KMS-11 (cell line): ENCODE measurements around the gene APOC1.
A peak's percentile ranks its signal among the peaks of the same experiment; 100 is the strongest.

ENCODE experiments used
- H2AFZ ChIP-seq: fragments of 200-600 bp; sonication (generic); 2 replicates; pipeline ENCODE4 v1.6.1; 2016; ENCODE audit warnings: antibody characterized with exemption, mixed run types, low read depth
- H3K27ac ChIP-seq: fragments of 200-600 bp; sonication (generic); 2 replicates; pipeline ENCODE4 v1.6.1; 2016; ENCODE audit warnings: mild to moderate bottlenecking, mixed run types
- H3K27me3 ChIP-seq: fragments of 200-600 bp; sonication (generic); 2 replicates; pipeline ENCODE4 v1.6.1; 2017; ENCODE audit warnings: mild to moderate bottlenecking, low read depth, mixed run types, moderate library complexity; ENCODE audit not compliant: insufficient read depth
- H3K36me3 ChIP-seq: fragments of 200-600 bp; sonication (generic); 2 replicates; pipeline ENCODE4 v1.6.1; 2017; ENCODE audit warnings: mild to moderate bottlenecking, mixed run types; ENCODE audit not compliant: insufficient read depth
- H3K4me1 ChIP-seq: fragments of 200-600 bp; sonication (generic); 2 replicates; pipeline ENCODE4 v1.6.1; 2016; ENCODE audit warnings: mild to moderate bottlenecking, low read depth, mixed run types; ENCODE audit not compliant: poor library complexity, severe bottlenecking
- H3K4me2 ChIP-seq: fragments of 200-600 bp; sonication (generic); 2 replicates; pipeline ENCODE4 v1.7.0; 2016; ENCODE audit warnings: mild to moderate bottlenecking, mixed run types
- H3K4me3 ChIP-seq: fragments of 200-600 bp; sonication (generic); IDR thresholded peaks from 2 replicates; pipeline ENCODE4 v1.6.1; 2017; ENCODE audit warnings: low read depth, low read length, mixed read lengths; ENCODE audit not compliant: insufficient read depth
- H3K79me2 ChIP-seq: fragments of 200-600 bp; sonication (generic); 2 replicates; pipeline ENCODE4 v1.6.1; 2016; ENCODE audit warnings: low read depth, mixed run types; ENCODE audit not compliant: insufficient read depth
- H3K9ac ChIP-seq: fragments of 200-600 bp; sonication (generic); 2 replicates; pipeline ENCODE4 v1.6.1; 2016; ENCODE audit warnings: mild to moderate bottlenecking, mixed run types
- H4K20me1 ChIP-seq: fragments of 200-600 bp; sonication (generic); 2 replicates; pipeline ENCODE4 v1.6.1; 2016; ENCODE audit warnings: mild to moderate bottlenecking, mixed run types; ENCODE audit not compliant: insufficient read depth
- CTCF ChIP-seq: fragments of 200-600 bp; sonication (generic); conservative IDR thresholded peaks from 2 replicates; pipeline ENCODE4 v1.6.1; 2017; ENCODE audit warnings: low read depth, mild to moderate bottlenecking, antibody characterized with exemption, low read length, moderate library complexity, mixed read lengths

APOC1 gene

GRCh38 chr19:44891016-44891882 is 23.2 kb upstream of the APOC1 start, which contains the start of gene TOMM40:
Gene TOMM40 (plus strand): TSS chr19:44891254. CDS start chr19:44891416, 162 bp downstream.
- H3K79me2 ChIP-seq = peaks cover 37% of the 10 kb centered on the region
- peak within 1 kb of the TSS; percentile 81 for H3K9ac ChIP-seq
- H3K27me3 ChIP-seq = no peaks in the 10 kb centered on the region
- peaks cover 17% of the 10 kb centered on the region for H3K4me1 ChIP-seq
- H3K27ac ChIP-seq = peak within 1 kb of the TSS; percentile 73
- H3K36me3 ChIP-seq = peaks cover 20% of the 10 kb centered on the region; the same call in 1 of the 2 replicates
- no peak within 1 kb of the TSS for H3K4me3 ChIP-seq
- peak within 1 kb of the TSS; percentile 83 for H3K4me2 ChIP-seq
- no peaks in the 10 kb centered on the region for H4K20me1 ChIP-seq
- peak within 1 kb of the TSS; percentile 77 for H2AFZ ChIP-seq
- TF ChIP-seq CTCF = no peak

- Histone ChIP-seq H3K36me3 (peaks cover 25% of the 10 kb centered on the region; the same call in 1 of the 2 replicates), H3K27me3 (no peaks in the 10 kb centered on the region), H3K4me3 (no peak overlapping the region), H3K4me1 (peaks cover 17% of the 10 kb centered on the region), H3K4me2 (peak overlapping the region; percentile 59), H4K20me1 (no peaks in the 10 kb centered on the region), H2AFZ (no peak overlapping the region), H3K9ac (no peak overlapping the region), H3K79me2 (peaks cover 41% of the 10 kb centered on the region), H3K27ac (no peak overlapping the region)
- no peak for TF ChIP-seq CTCF
Observed at GRCh38 chr19:44892932-44893331, 21.5 kb upstream of the APOC1 start.

GRCh38 chr19:44893332-44894051 is 20.9 kb upstream of the APOC1 start:
- Histone ChIP-seq H3K27me3 (no peaks in the 10 kb centered on the region), H3K4me1 (peaks cover 17% of the 10 kb centered on the region), H3K36me3 (peaks cover 25% of the 10 kb centered on the region; the same call in 1 of the 2 replicates), H3K27ac (no peak overlapping the region), H3K9ac (no peak overlapping the region), H4K20me1 (no peaks in the 10 kb centered on the region), H3K4me2 (peak overlapping the region; percentile 59; the same call in 1 of the 2 replicates), H3K4me3 (no peak overlapping the region), H2AFZ (no peak overlapping the region), H3K79me2 (peaks cover 41% of the 10 kb centered on the region)
- no peak for TF ChIP-seq CTCF

GRCh38 chr19:44894052-44894400 is 20.4 kb upstream of the APOC1 start:
- no peak overlapping the region for H3K4me3 ChIP-seq
- peaks cover 25% of the 10 kb centered on the region; the same call in 1 of the 2 replicates for H3K36me3 ChIP-seq
- peaks cover 17% of the 10 kb centered on the region for H3K4me1 ChIP-seq
- no peak overlapping the region for H2AFZ ChIP-seq
- H3K9ac ChIP-seq = no peak overlapping the region
- TF ChIP-seq CTCF = no peak
- H3K4me2 ChIP-seq = no peak overlapping the region
- H4K20me1 ChIP-seq = no peaks in the 10 kb centered on the region
- H3K27me3 ChIP-seq = no peaks in the 10 kb centered on the region
- H3K79me2 ChIP-seq = peaks cover 41% of the 10 kb centered on the region
- no peak overlapping the region for H3K27ac ChIP-seq
